WTC11 (cell line): ENCODE data around the gene FAM227B. TPM values are rescaled to one million over a fixed set of nuclear protein-coding genes. Genes with fewer than 3 reads are reported as not detected.

Experiments used
- ATAC-seq: fragments of 200-7000 bp; cut with Tn5 transposase; 2 replicates; pipeline ENCODE4 v1.10.0; 2021; ENCODE audit warnings: mild to moderate bottlenecking, moderate library complexity
- CTCF ChIA-PET: fragments of 300-600 bp; sonication (Branson Sonifier 250); formaldehyde crosslinking; loops from one replicate; lab custom pipeline; 2021; ENCODE audit warnings: antibody characterized with exemption; lab: Charles Lee
- POLR2A ChIA-PET: fragments of 350-600 bp; sonication (Branson Sonifier 250); formaldehyde crosslinking; loops from one replicate; lab custom pipeline; 2021; ENCODE audit warnings: antibody characterized with exemption; lab: Charles Lee
- DNase-seq: peaks from one replicate; pipeline ENCODE4 v3.0.0; 2021; ENCODE audit warnings: low spot score
- H3K27ac Mint-ChIP-seq: 2 replicates; pipeline ENCODE4 v1.8.0; 2021; ENCODE audit warnings: mixed read lengths
- H3K27me3 Mint-ChIP-seq: 2 replicates; pipeline ENCODE4 v1.8.0; 2021; ENCODE audit warnings: low read depth, mild to moderate bottlenecking, moderate library complexity, mixed read lengths
- H3K36me3 Mint-ChIP-seq: 2 replicates; pipeline ENCODE4 v1.8.0; 2021; ENCODE audit warnings: mixed read lengths
- H3K4me1 Mint-ChIP-seq: 2 replicates; pipeline ENCODE4 v1.8.0; 2022; ENCODE audit warnings: mixed read lengths
- H3K4me3 Mint-ChIP-seq: 2 replicates; pipeline ENCODE4 v1.8.0; 2021; ENCODE audit warnings: mild to moderate bottlenecking, moderate library complexity, mixed read lengths
- H3K9me3 Mint-ChIP-seq: 2 replicates; pipeline ENCODE4 v1.8.0; 2021; ENCODE audit warnings: mixed read lengths
- ERG ChIP-seq: fragments of 250-450 bp; sonication (Bioruptor Pico); IDR thresholded peaks from 2 replicates; pipeline ENCODE4 v1.8.0; 2021; ENCODE audit warnings: mild to moderate bottlenecking
- ETV6 ChIP-seq: sonication (generic); formaldehyde crosslinking; IDR thresholded peaks from 2 replicates; pipeline ENCODE4 v1.8.1; 2022; ENCODE audit warnings: mild to moderate bottlenecking, missing genetic modification reagents
- FOXJ3 ChIP-seq: sonication (generic); formaldehyde crosslinking; IDR thresholded peaks from 2 replicates; pipeline ENCODE4 v1.9.0; 2021; ENCODE audit warnings: missing genetic modification reagents, mild to moderate bottlenecking, borderline replicate concordance
- FOXK1 ChIP-seq: sonication (generic); formaldehyde crosslinking; IDR thresholded peaks from 2 replicates; pipeline ENCODE4 v1.8.0; 2022; ENCODE audit warnings: mild to moderate bottlenecking, moderate library complexity, missing genetic modification reagents
- GABPB1 ChIP-seq: sonication (generic); formaldehyde crosslinking; IDR thresholded peaks from 2 replicates; pipeline ENCODE4 v1.8.1; 2023; ENCODE audit warnings: mild to moderate bottlenecking, missing genetic modification reagents
- IRF2 ChIP-seq: sonication (generic); formaldehyde crosslinking; IDR thresholded peaks from 2 replicates; pipeline ENCODE4 v1.8.0; 2022; ENCODE audit warnings: low read depth, missing genetic modification reagents, borderline replicate concordance
- MLX ChIP-seq: sonication (generic); formaldehyde crosslinking; IDR thresholded peaks from 2 replicates; pipeline ENCODE4 v1.8.1; 2023; ENCODE audit warnings: mild to moderate bottlenecking, missing genetic modification reagents, moderate library complexity
- PRDM15 ChIP-seq: sonication (generic); formaldehyde crosslinking; IDR thresholded peaks from 2 replicates; pipeline ENCODE4 v1.8.0; 2022; ENCODE audit warnings: missing genetic modification reagents
- STAT6 ChIP-seq: sonication (generic); formaldehyde crosslinking; conservative IDR thresholded peaks from 2 replicates; pipeline ENCODE4 v1.8.1; 2023; ENCODE audit warnings: mild to moderate bottlenecking, low read depth, missing genetic modification reagents, moderate library complexity
- USF1 ChIP-seq: sonication (generic); formaldehyde crosslinking; IDR thresholded peaks from 2 replicates; pipeline ENCODE4 v1.8.0; 2022; ENCODE audit warnings: mild to moderate bottlenecking, missing genetic modification reagents
- USF2 ChIP-seq: sonication (generic); formaldehyde crosslinking; IDR thresholded peaks from 2 replicates; pipeline ENCODE4 v1.8.1; 2023; ENCODE audit warnings: mild to moderate bottlenecking, missing genetic modification reagents, moderate library complexity
- ZBTB21 ChIP-seq: sonication (generic); formaldehyde crosslinking; IDR thresholded peaks from 2 replicates; pipeline ENCODE4 v1.8.1; 2023; ENCODE audit warnings: mild to moderate bottlenecking, missing genetic modification reagents, borderline replicate concordance
- total RNA-seq: library from RNA; stranded (reverse); gene quantifications from 3 replicates; pipeline ENCODE4 v1.2.3, GENCODE V29; 2021

The FAM227B gene
- total RNA-seq, 1 experiment from 2014 or later = 6.8 TPM

- H3K27ac Mint-ChIP-seq = no peak overlapping the region
- H3K27me3 Mint-ChIP-seq = no peaks in the 10 kb centered on the region
- H3K4me3 Mint-ChIP-seq = no peak overlapping the region
- no peak for TF ChIP-seq USF2 (CRISPR knock-in tag)
- TF ChIP-seq FOXJ3 (CRISPR knock-in tag) = no peak
- TF ChIP-seq ZBTB21 (CRISPR knock-in tag) = no peak
- TF ChIP-seq STAT6 (CRISPR knock-in tag) = no peak
- TF ChIP-seq MLX (CRISPR knock-in tag) = no peak
- no peak for TF ChIP-seq GABPB1
- TF ChIP-seq ETV6 = no peak
- no peak for TF ChIP-seq FOXK1 (CRISPR knock-in tag)
- no peak for TF ChIP-seq ERG (CRISPR knock-in tag)
- no peak for TF ChIP-seq PRDM15
- TF ChIP-seq IRF2 = no peak
- TF ChIP-seq, all 79 proteins: peak for 0
- POLR2A ChIA-PET = no interaction called here
- Mint-ChIP-seq H3K9me3 (no peaks in the 10 kb centered on the region), H3K4me1 (0 out of 2 replicates have a peak, but pooled peaks cover 5% of the 10 kb centered on the region), H3K36me3 (peaks cover 9% of the 10 kb centered on the region; the same call in 1 of the 2 replicates)
- DNase-seq (no peak), ATAC-seq (no peak)
- CTCF ChIA-PET = interaction anchor here (0.6 kb wide), 1 partner anchor 723 kb away, joined by 3 read pairs; no protein-coding TSS in a partner anchor
Observed at GRCh38 chr15:49279521-49280456, 340.8 kb downstream of the FAM227B start.

GRCh38 chr15:49278751-49279150 lies 341.9 kb downstream of the FAM227B start:
- Mint-ChIP-seq H3K27ac (no peak overlapping the region), H3K4me1 (peaks cover 8% of the 10 kb centered on the region), H3K36me3 (0 out of 2 replicates have a peak, but pooled peaks cover 3% of the 10 kb centered on the region), H3K27me3 (no peaks in the 10 kb centered on the region), H3K4me3 (no peak overlapping the region), H3K9me3 (no peaks in the 10 kb centered on the region)
- no peak for TF ChIP-seq USF1 (CRISPR knock-in tag)
- no peak for ATAC-seq
- CTCF ChIA-PET = no interaction called here
- POLR2A ChIA-PET = no interaction called here
- no peak for DNase-seq

Other genes starting within 250 kb of the FAM227B start
- 0.11 to 0.15 TPM (median 0.11 TPM) in 3 replicates for gene FGF7, start 197.6 kb downstream of the FAM227B start, total RNA-seq
- gene DTWD1, start 230 bp upstream of the FAM227B start, total RNA-seq = 28.9 to 32.5 TPM (median 30.8 TPM) in 3 replicates